Neural crest cell (in vitro differentiated cells): ENCODE data around the gene TPSB2. TPM values are rescaled to one million over a fixed set of nuclear protein-coding genes. Genes with fewer than 3 reads are reported as not detected.

Experiments
- DNase-seq: peaks from one replicate; pipeline ENCODE4 v3.0.0; 2021; ENCODE audit warnings: low read depth, mixed read lengths, low spot score
- H3K27ac Mint-ChIP-seq: one replicate; pipeline ENCODE4 v1.8.0; 2021; ENCODE audit warnings: mild to moderate bottlenecking, mixed read lengths; ENCODE audit not compliant: unreplicated experiment
- H3K27me3 Mint-ChIP-seq: 2 replicates; pipeline ENCODE4 v1.8.0; 2021; ENCODE audit warnings: low read depth, mild to moderate bottlenecking, mixed read lengths
- H3K36me3 Mint-ChIP-seq: 2 replicates; pipeline ENCODE4 v1.8.0; 2021; ENCODE audit warnings: low read depth, mild to moderate bottlenecking, mixed read lengths
- H3K4me1 Mint-ChIP-seq: 2 replicates; pipeline ENCODE4 v1.8.0; 2021; ENCODE audit warnings: mixed read lengths
- H3K4me3 Mint-ChIP-seq: one replicate; pipeline ENCODE4 v1.8.0; 2021; ENCODE audit warnings: mild to moderate bottlenecking, mixed read lengths
- H3K9me3 Mint-ChIP-seq: 2 replicates; pipeline ENCODE4 v1.8.0; 2021; ENCODE audit warnings: mixed read lengths
- total RNA-seq: library from RNA; stranded (reverse); gene quantifications from 2 replicates; pipeline ENCODE4 v1.2.1, GENCODE V29; 2021
- TF ChIP-seq, protein P1 (sequence below): fragments of 200-600 bp; sonication (generic); conservative IDR thresholded peaks from 2 replicates; pipeline ENCODE4 v1.5.0; 2021; ENCODE audit warnings: antibody characterized with exemption, mild to moderate bottlenecking

TPSB2 gene
- total RNA-seq, 1 donor from 2014 or later = not detected

DNA sequence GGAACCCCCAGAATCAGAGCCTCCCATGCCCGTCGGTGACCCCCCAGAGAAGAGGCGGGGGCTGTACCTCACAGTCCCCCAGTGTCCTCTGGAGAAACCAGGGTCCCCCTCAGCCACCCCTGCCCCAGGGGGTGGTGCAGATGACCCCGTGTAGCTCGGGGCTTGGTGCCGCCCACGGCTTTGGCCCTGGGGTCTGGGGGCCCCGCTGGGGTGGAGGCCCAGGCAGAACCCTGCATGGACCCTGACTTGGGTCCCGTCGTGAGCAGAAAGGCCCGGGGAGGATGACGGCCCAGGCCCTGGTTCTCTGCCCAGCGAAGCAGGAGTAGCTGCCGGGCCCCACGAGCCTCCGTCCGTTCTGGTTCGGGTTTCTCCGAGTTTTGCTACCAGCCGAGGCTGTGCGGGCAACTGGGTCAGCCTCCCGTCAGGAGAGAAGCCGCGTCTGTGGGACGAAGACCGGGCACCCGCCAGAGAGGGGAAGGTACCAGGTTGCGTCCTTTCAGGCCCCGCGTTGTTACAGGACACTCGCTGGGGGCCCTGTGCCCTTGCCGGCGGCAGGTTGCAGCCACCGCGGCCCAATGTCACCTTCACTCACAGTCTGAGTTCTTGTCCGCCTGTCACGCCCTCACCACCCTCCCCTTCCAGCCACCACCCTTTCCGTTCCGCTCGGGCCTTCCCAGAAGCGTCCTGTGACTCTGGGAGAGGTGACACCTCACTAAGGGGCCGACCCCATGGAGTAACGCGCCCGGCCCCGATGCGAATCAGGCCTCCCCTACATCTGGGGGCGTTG, 8.9 kb downstream of the TPSB2 start:
- Mint-ChIP-seq H3K27me3 (no peaks in the 10 kb centered on the region), H3K36me3 (no peaks in the 10 kb centered on the region), H3K27ac (no peak overlapping the region), H3K9me3 (no peaks in the 10 kb centered on the region), H3K4me3 (no peak overlapping the region), H3K4me1 (no peaks in the 10 kb centered on the region)
- DNase-seq = no peak
- TF ChIP-seq, protein P1, sequence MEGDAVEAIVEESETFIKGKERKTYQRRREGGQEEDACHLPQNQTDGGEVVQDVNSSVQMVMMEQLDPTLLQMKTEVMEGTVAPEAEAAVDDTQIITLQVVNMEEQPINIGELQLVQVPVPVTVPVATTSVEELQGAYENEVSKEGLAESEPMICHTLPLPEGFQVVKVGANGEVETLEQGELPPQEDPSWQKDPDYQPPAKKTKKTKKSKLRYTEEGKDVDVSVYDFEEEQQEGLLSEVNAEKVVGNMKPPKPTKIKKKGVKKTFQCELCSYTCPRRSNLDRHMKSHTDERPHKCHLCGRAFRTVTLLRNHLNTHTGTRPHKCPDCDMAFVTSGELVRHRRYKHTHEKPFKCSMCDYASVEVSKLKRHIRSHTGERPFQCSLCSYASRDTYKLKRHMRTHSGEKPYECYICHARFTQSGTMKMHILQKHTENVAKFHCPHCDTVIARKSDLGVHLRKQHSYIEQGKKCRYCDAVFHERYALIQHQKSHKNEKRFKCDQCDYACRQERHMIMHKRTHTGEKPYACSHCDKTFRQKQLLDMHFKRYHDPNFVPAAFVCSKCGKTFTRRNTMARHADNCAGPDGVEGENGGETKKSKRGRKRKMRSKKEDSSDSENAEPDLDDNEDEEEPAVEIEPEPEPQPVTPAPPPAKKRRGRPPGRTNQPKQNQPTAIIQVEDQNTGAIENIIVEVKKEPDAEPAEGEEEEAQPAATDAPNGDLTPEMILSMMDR = no peak

DNA sequence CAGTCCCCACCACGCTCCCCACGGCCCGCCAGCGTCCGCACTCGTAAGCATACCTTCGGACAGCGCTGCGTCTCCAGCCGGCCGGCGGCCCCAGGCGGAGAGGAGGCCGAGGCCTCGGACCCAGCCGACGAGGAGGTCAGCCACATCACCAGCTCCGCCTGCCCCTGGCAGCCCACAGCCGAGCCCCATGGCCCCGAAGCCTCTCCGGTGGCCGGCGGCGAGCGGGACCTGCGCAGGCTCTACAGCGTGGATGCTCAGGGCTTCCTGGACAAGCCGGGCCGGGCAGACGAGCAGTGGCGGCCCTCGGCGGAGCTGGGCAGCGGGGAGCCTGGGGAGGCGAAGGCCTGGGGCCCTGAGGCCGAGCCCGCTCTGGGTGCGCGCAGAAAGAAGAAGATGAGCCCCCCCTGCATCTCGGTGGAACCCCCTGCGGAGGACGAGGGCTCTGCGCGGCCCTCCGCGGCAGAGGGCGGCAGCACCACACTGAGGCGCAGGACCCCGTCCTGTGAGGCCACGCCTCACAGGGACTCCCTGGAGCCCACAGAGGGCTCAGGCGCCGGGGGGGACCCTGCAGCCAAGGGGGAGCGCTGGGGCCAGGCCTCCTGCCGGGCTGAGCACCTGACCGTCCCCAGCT, 9.8 kb downstream of the TPSB2 start:
- Mint-ChIP-seq H3K4me1 (no peaks in the 10 kb centered on the region), H3K27ac (no peak overlapping the region), H3K36me3 (no peaks in the 10 kb centered on the region), H3K9me3 (no peaks in the 10 kb centered on the region), H3K27me3 (no peaks in the 10 kb centered on the region), H3K4me3 (no peak overlapping the region)
- TF ChIP-seq, protein P1 = no peak
- no peak for DNase-seq

DNA sequence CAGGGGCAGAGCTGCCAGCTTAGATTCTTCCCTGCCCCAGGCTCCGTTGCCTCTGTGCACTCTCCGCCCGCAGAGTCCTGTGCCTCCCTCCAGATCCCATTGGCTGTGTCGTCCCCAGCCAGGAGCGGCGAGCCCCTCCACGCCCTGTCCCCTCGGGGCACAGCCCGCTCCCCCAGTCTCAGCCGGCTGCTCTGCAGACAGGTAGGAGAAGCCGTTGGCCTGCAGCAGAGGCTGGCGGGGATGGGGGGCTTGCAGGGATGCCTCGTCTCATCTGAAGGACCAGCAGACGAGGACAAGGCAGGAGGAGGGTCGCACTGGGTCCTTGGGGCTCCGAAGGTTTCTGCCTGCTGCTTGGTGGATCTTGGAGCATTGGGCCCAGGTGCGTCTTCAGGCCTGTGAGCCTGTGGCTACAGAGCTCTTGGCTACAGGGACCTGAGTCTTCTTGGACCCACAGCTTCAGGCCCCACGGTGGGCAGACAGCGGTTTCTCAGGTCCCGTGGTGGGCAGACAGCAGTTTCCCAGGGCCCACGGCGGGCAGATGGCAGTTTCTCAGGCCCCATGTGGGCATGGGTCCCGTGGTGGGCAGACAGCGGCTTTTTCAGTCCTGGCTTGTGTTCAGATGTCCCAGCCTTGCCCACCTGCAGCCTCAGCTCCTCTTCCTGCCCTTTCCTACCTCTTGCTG, 10.9 kb downstream of the TPSB2 start:
- H3K4me3 Mint-ChIP-seq = no peak overlapping the region
- H3K4me1 Mint-ChIP-seq = no peaks in the 10 kb centered on the region
- no peaks in the 10 kb centered on the region for H3K36me3 Mint-ChIP-seq
- TF ChIP-seq, protein P1 = no peak
- H3K27me3 Mint-ChIP-seq = no peaks in the 10 kb centered on the region
- no peak overlapping the region for H3K27ac Mint-ChIP-seq
- no peaks in the 10 kb centered on the region for H3K9me3 Mint-ChIP-seq
- DNase-seq = no peak

DNA sequence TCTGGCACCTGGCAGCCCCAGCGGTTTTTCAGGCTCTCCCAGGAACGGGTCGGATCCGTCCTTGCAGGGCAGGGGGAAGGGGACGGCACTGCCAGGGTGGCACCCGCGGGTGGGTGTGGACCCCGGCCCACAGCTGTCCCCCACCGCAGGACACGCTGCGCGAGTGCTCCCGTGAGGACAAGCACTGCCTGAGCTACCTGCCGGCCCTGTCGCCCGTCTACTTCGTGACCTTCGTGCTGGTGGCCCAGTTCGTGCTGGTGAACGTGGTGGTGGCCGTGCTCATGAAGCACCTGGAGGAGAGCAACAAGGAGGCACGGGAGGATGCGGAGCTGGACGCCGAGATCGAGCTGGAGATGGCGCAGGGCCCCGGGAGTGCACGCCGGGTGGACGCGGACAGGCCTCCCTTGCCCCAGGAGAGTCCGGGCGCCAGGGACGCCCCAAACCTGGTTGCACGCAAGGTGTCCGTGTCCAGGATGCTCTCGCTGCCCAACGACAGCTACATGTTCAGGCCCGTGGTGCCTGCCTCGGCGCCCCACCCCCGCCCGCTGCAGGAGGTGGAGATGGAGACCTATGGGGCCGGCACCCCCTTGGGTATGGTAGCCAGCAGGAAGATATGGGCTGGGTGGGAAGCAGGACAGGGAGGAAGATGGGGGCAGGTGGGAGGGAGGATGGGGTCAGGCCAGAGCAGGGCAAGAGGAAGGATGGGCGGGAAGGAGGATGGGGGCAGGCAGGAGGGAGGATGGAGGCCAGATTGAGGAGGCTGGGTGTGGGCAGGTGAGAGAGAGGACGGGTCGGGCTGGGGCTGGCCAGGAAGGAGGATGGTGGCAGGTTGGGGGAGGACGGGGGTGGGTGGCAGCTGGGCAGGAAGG, 11.7 kb downstream of the TPSB2 start:
- no peaks in the 10 kb centered on the region for H3K36me3 Mint-ChIP-seq
- no peak overlapping the region for H3K27ac Mint-ChIP-seq
- no peaks in the 10 kb centered on the region for H3K4me1 Mint-ChIP-seq
- H3K9me3 Mint-ChIP-seq = no peaks in the 10 kb centered on the region
- no peak for DNase-seq
- TF ChIP-seq, protein P1 = no peak
- no peaks in the 10 kb centered on the region for H3K27me3 Mint-ChIP-seq
- no peak overlapping the region for H3K4me3 Mint-ChIP-seq

DNA sequence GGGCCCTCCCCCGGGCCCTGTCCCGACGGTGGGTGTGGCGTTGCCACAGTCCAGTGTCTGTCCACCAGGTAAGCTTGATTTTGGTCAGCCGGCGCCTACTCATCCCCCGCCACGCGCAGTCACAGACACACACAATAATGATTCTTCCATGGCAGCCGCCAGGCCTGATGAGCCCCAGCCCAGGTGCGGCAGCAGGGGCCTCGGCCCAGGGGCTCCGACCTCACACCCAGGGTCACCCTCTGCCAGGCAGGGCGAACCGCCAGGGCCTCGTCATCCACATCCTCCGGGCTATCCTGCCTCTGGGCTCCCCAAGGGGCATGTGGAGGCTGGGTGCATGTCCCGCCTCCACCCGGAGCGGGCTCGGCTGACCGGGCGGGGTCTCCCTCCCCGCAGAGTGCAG, 12.5 kb downstream of the TPSB2 start:
- no peak overlapping the region for H3K4me3 Mint-ChIP-seq
- H3K4me1 Mint-ChIP-seq = no peaks in the 10 kb centered on the region
- H3K9me3 Mint-ChIP-seq = no peaks in the 10 kb centered on the region
- no peaks in the 10 kb centered on the region for H3K36me3 Mint-ChIP-seq
- TF ChIP-seq, protein P1 = no peak
- no peaks in the 10 kb centered on the region for H3K27me3 Mint-ChIP-seq
- no peak for DNase-seq
- no peak overlapping the region for H3K27ac Mint-ChIP-seq
